T-helper 2 cell (primary cell): ENCODE data around the gene MTHFD1L.
"Not testable (repeated sequence)": the region's sequence is repeated elsewhere in the genome, so short reads cannot be mapped to it uniquely, and the experiment has no call there.

Experiments
- DNase-seq, 5 experiments: peaks; one replicate each; pipeline versions ENCODE4 v3.0.0 to v3.0.0-alpha.2; 2012 to 2022

Gene MTHFD1L

GRCh38 chr6:151098166-151098565, 232.7 kb downstream of the MTHFD1L start:
- DNase-seq = peak in 1 of 5 experiments; percentile 88

- no peak for DNase-seq
Measured at GRCh38 chr6:151100326-151100725, 234.8 kb downstream of the MTHFD1L start.

GRCh38 chr6:151101161-151101815, 235.8 kb downstream of the MTHFD1L start:
- no peak for DNase-seq

GRCh38 chr6:151101816-151102694, 236.6 kb downstream of the MTHFD1L start:
- no peak for DNase-seq

GRCh38 chr6:151103266-151103665, 237.8 kb downstream of the MTHFD1L start:
- no peak for DNase-seq

- DNase-seq = no peak
Measured at GRCh38 chr6:151107897-151108427, 242.5 kb downstream of the MTHFD1L start.

- no peak for DNase-seq
Measured at GRCh38 chr6:151108548-151108947, 243.0 kb downstream of the MTHFD1L start.

- no peak for DNase-seq
Measured at GRCh38 chr6:151109361-151109760, 243.9 kb downstream of the MTHFD1L start.

- DNase-seq = no peak
Measured at GRCh38 chr6:151109869-151110575, 244.5 kb downstream of the MTHFD1L start.

GRCh38 chr6:151110576-151110905, 245.0 kb downstream of the MTHFD1L start:
- no peak for DNase-seq

GRCh38 chr6:151111670-151112069, 246.2 kb downstream of the MTHFD1L start:
- DNase-seq = peak in 1 of 5 experiments; percentile 25

GRCh38 chr6:151112130-151112529, 246.6 kb downstream of the MTHFD1L start:
- DNase-seq = no peak

- not testable (repeated sequence) for DNase-seq
Measured at GRCh38 chr6:151112884-151113283, 247.4 kb downstream of the MTHFD1L start.

GRCh38 chr6:151113641-151114040, 248.1 kb downstream of the MTHFD1L start:
- DNase-seq = no peak

GRCh38 chr6:151118461-151119123, 253.1 kb downstream of the MTHFD1L start:
- no peak for DNase-seq

GRCh38 chr6:151119823-151120524, 254.5 kb downstream of the MTHFD1L start:
- DNase-seq = no peak

- no peak for DNase-seq
Measured at GRCh38 chr6:151121900-151122299, 256.4 kb downstream of the MTHFD1L start.

GRCh38 chr6:151123641-151124040, 258.1 kb downstream of the MTHFD1L start:
- DNase-seq = not testable (repeated sequence)

- DNase-seq = not testable (repeated sequence)
Measured at GRCh38 chr6:151125242-151125641, 259.7 kb downstream of the MTHFD1L start.

GRCh38 chr6:151125651-151126416, 260.3 kb downstream of the MTHFD1L start:
- DNase-seq = peak in 1 of 5 experiments; percentile 16

GRCh38 chr6:151126417-151126724, 260.9 kb downstream of the MTHFD1L start:
- DNase-seq = not testable (repeated sequence)
